Suppressor macrophage treated with lipopolysaccharide for 1 hour (primary cell): ENCODE data around the gene SHMT2.

Experiments
- DNase-seq, 3 donors: peaks; one replicate each; pipeline ENCODE4 v3.0.0-alpha.2; 2020 to 2022

SHMT2 gene

DNA sequence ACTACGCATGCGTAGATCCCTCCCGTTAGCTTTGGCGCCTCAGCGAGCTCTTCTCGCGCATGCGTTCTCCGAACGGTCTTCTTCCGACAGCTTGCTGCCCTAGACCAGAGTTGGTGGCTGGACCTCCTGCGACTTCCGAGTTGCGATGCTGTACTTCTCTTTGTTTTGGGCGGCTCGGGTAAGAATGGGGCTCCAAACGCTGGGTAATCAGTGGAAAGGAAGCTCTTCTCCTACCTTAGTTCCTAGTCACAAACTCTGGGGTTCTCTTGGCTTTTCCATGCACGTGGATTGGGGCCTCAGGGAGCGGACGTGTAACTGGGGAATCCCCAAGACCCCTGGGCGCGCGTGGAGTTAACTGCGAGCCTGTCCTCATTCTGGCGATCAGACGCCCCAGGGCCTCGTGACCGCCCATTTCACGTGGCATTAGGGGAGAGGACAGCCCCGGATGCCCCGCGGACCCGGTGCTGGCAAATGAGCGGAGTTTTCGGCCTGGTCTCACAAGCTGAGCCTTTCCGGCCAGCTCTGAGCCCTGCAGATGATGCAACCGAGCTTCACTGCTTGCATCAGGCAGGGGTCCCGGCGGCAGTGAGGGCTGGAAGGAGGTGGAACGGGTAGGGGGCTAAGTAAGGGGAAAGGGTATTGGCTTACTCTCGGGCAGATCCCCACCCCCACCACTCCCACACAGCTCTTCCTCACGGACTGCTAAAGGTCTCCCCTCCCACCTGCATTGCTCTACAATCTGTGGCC lies at the start of gene SHMT2:
Gene SHMT2, plus strand, starts transcription at position 78 of the 747 bp plus-strand sequence. Its CDS starts 68 bp downstream, at position 146.
- peak; percentile 97 to 99 (median 99) for DNase-seq

DNA sequence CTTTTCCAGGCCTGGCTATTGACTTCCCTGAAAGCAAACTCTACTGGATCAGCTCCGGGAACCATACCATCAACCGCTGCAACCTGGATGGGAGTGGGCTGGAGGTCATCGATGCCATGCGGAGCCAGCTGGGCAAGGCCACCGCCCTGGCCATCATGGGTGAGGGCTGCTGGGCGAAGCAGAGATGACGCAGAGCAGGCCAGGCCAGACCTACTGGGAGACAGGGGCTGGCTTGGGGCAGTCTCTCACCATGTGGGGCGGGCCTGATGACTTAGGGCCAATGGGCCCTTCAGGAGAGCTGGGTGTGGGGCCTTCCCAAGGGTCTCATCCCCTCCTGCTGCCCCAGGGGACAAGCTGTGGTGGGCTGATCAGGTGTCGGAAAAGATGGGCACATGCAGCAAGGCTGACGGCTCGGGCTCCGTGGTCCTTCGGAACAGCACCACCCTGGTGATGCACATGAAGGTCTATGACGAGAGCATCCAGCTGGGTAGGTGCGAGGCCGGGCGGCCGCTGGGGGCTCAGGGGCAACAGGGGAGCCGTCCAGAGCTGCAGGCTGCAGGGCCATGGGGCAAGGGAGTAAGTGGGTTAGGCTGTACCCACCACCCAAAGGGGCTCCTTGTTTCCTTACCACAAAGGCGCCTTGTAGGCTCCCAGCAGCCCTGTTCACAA lies 49.1 kb upstream of the SHMT2 start:
- DNase-seq: no peak

DNA sequence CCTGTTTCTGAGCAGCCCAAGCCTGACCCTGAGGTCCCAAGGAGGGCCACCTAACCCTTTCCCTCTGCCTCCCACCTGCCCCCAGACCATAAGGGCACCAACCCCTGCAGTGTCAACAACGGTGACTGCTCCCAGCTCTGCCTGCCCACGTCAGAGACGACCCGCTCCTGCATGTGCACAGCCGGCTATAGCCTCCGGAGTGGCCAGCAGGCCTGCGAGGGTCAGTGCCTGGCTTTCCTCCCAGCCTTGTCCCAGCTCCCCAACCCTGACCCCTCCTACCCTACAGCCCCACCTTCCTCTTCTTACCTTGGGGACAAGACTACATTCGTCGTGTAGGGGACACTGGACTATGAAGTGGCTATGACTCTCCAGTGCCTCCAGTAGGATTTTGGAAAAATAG lies 48.4 kb upstream of the SHMT2 start:
- DNase-seq: no peak

DNA sequence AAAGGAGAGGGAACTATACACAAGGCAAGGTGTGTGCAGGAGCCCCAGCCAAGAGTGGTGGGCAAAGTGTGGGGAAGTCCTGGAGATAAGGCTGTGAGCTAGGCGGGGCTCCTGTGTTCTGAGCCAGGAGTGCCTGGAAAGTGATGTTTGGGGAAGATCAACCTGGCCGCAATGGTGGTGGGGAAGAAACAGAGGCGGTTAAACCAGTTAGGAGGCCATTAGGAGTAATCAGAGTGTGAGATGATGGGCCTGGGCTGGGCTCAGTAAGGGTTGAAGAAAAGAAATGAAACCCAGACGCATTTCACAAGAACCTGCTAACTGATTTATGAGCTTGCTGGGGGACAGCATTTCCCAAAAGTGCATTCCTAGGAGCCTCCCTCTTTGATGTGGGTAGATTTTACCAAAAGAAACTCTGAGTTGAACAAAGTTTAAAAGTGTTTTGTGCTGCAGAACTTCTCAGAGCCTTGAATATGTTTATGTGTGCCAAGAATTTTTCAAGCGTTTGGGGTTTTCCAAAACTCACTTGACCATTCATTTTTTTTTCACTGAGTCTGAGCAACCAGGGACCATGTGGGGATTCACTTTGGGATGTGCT lies 47.9 kb upstream of the SHMT2 start:
- no peak for DNase-seq

DNA sequence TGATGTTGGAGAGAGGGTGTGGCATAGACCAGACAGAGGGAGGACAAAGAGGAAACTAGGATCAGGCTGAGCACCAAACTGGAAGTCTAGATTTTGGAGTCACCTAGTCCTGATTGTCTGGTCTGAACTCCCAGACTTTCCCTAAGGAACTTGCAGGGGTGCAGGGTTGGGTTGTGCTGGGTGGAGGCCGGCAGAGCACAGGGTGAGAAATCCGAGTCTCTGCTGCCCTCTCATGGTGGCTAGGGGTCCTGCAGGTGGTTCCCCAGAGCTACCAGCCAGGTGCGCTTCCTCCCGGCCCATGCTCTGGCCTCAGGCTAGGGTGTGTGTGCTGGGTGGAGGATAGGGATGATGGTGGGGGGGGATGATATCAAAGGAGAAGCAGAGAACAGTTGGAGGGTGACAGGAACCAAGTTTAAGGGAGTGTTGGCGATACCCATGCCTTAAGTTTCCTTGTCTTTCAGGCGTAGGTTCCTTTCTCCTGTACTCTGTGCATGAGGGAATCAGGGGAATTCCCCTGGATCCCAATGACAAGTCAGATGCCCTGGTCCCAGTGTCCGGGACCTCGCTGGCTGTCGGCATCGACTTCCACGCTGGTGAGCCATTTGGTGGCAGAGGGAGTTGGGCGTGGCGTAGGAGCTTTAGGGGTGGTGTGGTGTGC lies 46.5 kb upstream of the SHMT2 start:
- peak; percentile 64 to 78 (median 74) for DNase-seq

DNA sequence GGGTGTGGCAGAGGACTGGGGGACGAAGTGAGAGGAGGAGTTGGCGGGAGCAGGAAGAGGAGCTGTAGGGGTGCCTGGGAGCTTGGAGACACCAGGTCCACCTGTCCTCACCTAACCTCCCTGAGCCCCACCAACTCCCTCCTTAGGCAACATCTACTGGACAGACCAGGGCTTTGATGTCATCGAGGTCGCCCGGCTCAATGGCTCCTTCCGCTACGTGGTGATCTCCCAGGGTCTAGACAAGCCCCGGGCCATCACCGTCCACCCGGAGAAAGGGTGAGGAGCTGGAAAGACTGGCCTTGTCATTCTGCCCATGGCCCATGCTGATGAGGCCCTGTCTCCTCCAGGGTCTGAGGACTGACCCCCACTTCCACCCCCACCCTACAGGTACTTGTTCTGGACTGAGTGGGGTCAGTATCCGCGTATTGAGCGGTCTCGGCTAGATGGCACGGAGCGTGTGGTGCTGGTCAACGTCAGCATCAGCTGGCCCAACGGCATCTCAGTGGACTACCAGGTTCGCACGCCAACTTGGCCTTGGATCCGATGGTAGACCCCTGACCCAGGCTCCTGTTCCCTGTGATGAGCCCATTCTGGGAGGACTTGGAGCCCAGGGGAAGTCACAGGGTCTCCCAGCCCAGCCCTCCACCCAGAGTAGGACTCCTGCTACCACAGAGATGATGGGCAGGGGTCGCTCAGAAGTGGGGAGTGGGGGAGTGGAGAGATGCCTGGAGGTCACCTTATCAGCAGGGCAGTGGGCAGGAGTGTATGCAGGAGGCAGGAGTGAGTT lies 45.4 kb upstream of the SHMT2 start:
- DNase-seq: no peak

DNA sequence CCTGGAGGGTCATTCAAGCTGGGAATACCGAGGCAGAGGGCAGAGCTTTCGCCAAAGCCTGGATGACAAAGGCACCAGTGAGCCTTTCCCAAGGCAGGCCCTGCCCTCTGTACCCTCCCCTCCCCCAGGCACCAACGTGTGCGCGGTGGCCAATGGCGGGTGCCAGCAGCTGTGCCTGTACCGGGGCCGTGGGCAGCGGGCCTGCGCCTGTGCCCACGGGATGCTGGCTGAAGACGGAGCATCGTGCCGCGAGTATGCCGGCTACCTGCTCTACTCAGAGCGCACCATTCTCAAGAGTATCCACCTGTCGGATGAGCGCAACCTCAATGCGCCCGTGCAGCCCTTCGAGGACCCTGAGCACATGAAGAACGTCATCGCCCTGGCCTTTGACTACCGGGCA lies 44.1 kb upstream of the SHMT2 start:
- DNase-seq: no peak

DNA sequence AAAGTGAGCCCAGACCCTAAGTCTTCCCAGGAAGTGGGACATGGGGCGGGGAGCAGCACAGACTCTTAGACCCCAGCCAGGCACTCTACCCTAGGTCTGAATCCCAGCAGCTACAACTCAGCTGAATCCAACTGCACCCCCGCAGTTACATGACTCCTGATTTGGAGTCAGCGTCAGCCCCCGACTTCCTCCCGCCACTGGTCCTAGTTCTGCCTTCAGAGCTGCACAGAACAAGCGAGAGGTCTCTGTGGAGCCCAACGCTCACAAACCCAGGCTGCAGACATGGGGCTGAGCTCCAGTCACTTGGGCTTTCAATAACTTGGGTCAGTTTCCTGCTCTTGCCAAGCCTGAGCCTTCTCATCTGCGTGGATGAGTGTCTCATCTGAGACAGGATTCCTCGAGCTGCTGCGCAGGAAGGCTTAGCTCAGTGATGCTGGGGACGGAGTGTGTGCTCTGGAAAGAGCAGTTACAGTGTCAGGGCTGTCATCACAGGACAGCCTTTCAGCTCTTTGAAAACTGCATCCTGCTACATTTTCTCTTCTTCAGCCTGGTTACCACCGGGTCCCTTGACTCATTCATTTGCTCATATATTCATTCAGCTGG lies 43.5 kb upstream of the SHMT2 start:
- DNase-seq: no peak

DNA sequence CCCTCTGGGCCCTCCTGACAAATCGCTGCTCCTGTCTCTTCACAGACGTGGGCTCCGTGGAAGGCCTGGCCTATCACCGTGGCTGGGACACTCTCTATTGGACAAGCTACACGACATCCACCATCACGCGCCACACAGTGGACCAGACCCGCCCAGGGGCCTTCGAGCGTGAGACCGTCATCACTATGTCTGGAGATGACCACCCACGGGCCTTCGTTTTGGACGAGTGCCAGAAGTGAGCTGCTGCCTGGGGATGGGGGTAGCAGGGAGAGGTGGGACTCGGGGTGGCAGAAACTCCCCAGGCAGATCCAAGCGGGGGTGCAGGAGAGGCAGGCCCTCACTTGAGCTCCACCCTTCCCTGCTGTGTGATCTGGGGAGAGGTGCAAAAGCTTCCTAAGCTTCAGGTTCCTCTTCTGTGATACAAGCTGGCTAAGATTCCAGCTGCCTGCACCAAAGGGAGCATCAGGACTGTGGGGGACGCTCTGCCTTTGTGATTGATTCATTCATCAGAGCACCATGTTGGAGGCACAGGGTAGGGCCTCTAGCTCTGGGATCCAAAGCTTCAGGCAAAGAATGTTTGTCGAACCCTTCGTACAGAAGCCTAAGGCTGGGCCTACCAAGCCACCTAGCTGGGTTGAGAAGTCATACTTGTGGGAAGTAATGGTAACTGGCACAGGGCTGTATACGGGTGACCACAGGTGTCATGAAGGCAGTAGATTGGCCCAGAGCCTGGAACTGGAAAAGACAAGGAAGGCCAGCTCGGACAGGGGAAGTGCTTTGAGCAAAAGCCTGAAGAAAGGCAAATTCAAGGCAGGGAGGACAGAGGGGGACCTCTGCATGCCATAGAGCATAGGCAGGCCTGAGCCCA lies 42.1 kb upstream of the SHMT2 start:
- DNase-seq: no peak

DNA sequence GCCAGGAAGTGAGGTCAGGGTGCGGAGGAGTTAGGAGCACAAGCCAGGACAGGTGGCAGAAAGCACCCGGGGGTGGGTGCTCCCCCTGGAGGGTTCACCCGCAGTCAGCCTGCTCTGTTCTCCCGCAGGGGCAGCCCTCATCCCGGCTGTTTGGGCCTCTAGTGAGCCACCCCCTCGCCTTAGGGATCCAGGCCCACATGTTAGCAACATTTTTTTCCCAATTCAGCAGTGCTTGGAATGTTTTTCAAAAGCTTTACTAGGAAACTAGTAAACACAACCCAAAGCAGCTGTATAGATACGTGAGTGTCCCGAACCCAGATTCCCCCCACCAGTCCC lies 41.5 kb upstream of the SHMT2 start:
- no peak for DNase-seq

DNA sequence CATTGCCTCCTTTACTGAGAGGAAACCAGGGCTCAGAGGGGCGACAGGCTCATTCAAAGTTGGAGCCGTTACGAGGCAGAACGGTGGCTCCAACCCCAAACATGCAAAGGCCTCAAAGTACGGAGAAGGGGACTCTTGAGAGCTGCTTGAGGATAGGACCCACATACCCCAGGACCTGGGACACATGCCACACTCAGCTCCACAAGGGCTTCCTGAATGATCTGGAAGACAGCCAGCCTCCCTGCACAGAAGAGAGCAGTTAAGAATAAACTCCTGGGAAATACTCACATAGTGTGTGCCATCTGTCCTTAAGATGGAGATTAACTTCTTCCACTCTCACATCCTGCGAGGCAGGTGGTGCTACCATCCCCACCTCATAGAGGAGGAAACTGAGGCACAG lies 39.5 kb upstream of the SHMT2 start:
- no peak for DNase-seq

DNA sequence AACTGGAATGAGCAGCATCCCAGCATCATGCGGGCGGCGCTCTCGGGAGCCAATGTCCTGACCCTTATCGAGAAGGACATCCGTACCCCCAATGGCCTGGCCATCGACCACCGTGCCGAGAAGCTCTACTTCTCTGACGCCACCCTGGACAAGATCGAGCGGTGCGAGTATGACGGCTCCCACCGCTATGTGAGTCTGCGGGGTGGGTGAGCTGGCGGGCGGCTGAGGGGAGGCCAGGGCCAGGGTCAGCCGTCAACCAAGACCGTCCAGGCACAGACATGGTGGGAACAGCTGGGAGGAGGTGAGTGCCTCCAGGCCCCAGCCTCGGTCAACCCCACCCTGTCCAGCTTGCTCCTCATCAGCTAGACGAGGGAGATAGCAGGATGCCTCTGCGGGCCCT lies 38.7 kb upstream of the SHMT2 start:
- DNase-seq: no peak

DNA sequence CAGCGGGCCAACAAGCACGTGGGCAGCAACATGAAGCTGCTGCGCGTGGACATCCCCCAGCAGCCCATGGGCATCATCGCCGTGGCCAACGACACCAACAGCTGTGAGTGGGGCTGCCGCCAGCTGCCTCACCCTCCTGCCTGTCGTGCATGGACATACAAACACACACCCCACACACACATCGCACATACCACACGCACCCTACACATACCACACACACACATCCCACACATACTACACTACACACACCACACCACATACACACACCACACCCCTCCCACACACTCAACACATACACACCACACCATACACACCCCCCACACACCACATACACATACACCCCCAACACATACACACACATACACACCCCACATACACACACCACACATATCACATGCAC lies 38.1 kb upstream of the SHMT2 start:
- DNase-seq: no peak

DNA sequence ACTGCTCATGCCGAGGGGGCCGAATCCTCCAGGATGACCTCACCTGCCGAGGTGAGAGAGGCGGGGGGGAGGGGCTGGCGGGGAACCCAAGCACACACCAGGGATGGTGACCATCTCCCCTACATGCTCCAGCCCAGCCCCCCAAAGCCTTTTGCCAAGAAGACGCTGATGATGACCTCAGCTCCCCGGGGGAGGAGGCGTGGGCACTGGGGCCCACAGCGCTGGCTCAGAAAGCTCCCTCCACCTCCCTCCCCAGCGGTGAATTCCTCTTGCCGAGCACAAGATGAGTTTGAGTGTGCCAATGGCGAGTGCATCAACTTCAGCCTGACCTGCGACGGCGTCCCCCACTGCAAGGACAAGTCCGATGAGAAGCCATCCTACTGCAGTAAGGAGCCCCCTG lies 36.6 kb upstream of the SHMT2 start:
- no peak for DNase-seq

DNA sequence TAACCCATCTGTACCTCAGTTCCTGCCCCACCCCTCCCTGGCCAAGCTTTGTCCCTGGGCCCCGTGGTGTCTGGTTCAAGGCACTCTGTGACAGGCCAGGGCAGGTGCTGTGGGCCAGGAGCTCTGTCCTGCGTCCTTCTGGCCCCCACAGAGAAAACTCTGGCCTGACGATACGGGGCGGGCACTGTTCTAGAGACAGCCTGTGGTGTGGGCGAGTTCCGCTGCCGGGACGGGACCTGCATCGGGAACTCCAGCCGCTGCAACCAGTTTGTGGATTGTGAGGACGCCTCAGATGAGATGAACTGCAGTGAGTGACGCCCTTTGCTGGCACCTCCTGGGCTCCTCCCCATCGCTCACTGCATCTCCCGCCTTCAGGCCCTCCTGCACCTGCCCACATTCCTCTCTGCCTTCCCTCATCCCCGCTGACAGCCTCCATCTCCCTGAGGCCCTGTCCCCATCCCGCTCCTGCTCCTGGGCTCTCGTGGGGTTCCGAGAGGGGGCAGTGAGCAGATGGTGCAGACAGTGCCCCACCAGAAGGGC lies 35.7 kb upstream of the SHMT2 start:
- DNase-seq: no peak

DNA sequence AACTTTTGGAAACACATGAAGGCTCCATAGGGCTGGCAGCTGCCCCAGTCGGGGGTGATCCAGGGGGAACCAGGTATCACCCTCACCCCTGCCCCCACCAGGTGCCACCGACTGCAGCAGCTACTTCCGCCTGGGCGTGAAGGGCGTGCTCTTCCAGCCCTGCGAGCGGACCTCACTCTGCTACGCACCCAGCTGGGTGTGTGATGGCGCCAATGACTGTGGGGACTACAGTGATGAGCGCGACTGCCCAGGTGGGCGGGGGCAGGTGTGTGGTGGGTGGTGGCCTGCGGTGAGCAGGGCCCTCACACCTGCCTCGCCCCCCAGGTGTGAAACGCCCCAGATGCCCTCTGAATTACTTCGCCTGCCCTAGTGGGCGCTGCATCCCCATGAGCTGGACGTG lies 35.3 kb upstream of the SHMT2 start:
- DNase-seq: no peak

DNA sequence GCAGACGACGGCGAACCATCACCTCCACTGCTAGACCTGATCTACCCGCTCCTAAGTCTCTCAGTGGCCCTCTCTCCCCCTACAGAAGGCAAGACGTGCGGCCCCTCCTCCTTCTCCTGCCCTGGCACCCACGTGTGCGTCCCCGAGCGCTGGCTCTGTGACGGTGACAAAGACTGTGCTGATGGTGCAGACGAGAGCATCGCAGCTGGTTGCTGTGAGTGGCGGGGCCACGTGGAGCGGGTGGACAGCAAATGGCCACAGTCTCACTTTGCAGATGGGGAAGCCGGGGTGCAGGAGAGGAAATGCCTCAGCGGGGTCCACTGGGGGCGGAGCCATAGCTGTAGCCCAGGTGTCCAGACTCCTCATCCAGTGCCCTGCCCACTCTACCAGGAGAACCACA lies 34.3 kb upstream of the SHMT2 start:
- no peak for DNase-seq

DNA sequence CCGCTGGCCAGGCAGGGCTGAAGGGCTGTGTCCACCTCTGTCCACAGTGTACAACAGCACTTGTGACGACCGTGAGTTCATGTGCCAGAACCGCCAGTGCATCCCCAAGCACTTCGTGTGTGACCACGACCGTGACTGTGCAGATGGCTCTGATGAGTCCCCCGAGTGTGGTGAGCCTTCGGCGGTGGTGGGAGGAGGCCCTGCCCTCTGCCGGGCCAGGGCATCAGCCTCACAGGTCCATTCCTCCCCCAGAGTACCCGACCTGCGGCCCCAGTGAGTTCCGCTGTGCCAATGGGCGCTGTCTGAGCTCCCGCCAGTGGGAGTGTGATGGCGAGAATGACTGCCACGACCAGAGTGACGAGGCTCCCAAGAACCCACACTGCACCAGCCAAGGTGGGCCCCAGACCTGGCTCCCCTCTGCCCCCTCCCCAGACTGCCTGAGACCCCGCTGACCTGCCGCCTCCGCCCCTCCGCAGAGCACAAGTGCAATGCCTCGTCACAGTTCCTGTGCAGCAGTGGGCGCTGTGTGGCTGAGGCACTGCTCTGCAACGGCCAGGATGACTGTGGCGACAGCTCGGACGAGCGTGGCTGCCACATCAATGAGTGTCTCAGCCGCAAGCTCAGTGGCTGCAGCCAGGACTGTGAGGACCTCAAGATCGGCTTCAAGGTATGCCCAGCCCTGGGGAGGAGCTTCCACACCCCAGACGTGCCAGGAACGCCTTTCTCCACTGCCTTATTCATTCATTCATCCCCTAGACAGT lies 33.7 kb upstream of the SHMT2 start:
- DNase-seq: no peak

DNA sequence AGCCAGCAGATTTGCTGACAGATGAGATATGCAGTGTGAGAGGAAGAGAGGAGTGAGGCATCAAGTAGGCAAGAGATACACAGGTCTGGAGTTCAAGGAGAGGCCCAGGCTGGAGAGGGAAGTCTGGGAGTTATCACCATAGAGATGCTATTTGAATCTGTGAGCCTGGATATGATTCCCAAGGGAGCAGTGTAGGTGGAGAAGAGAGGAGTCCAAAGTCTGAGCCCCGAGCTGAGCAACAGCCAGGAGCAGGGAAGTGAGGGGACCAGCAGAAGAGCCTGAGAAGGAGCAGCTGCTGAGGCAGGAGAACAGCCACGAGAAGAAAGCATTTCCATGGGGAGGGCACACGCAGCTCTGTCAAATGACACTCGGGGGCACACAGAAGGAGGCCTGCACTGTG lies 33.1 kb upstream of the SHMT2 start:
- DNase-seq: no peak

DNA sequence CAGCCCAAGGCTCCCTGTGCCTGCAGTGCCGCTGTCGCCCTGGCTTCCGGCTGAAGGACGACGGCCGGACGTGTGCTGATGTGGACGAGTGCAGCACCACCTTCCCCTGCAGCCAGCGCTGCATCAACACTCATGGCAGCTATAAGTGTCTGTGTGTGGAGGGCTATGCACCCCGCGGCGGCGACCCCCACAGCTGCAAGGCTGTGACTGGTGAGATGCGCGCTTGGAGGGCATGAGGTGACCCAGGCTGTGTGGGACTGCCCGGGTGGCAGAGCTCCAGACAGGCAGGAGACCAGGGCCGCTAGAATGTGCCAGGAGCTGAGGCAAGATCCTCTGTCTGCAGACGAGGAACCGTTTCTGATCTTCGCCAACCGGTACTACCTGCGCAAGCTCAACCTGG lies 32.6 kb upstream of the SHMT2 start:
- DNase-seq: no peak

DNA sequence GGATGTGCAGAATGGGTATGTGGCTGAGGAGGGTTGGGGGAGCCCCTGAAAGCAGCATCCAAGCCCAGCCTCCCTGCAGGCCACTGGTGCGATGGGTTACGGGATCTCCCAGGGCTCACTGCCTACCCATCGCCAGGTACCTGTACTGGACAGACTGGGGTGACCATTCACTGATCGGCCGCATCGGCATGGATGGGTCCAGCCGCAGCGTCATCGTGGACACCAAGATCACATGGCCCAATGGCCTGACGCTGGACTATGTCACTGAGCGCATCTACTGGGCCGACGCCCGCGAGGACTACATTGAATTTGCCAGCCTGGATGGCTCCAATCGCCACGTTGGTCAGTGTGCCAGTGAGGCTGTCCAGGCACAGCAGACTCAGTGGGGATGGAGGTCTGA lies 31.2 kb upstream of the SHMT2 start:
- DNase-seq: no peak
